Endothelial cell of umbilical vein (primary cell): ENCODE measurements around the gene MFNG. TPM values are rescaled to one million over a fixed set of nuclear protein-coding genes. Genes with fewer than 3 reads are reported as not detected.

Experiments
- BruUV-seq: library from RNA; stranded (reverse); fragments of 400-500 nt; replicated peaks from 2 replicates; lab custom pipeline; 2021; lab: Mats Ljungman, UMichigan
- CTCF ChIA-PET: fragments of 300-600, 350-600 bp; sonication (Branson Sonifier 250); formaldehyde crosslinking; loops from one replicate; lab custom pipeline; 2021; ENCODE audit warnings: antibody characterized with exemption, inconsistent platforms; lab: Charles Lee
- POLR2A ChIA-PET: fragments of 300-600, 350-600 bp; sonication (Branson Sonifier 250); formaldehyde crosslinking; loops from one replicate; lab custom pipeline; 2021; ENCODE audit warnings: antibody characterized with exemption, inconsistent platforms; lab: Charles Lee
- DNase-seq: peaks from one replicate; pipeline ENCODE4 v3.0.0-alpha.2; 2011; ENCODE audit warnings: low read depth, low spot score
- FAIRE-seq: peaks from 2 replicates; lab custom pipeline; 2011; peaks lifted over from hg19 to GRCh38; lab: Jason Lieb, UNC
- H2AFZ ChIP-seq: 2 replicates; pipeline ENCODE4 v1.6.0; 2012; ENCODE audit warnings: low read depth, low read length, control low read depth, inconsistent platforms
- H3K27ac ChIP-seq: 2 replicates; pipeline ENCODE4 v1.5.1; 2011; ENCODE audit warnings: low read depth, mild to moderate bottlenecking, control low read depth, low read length, moderate library complexity; ENCODE audit not compliant: insufficient read depth
- H3K27me3 ChIP-seq, 2 experiments: 2 replicates each; pipeline versions ENCODE4 v1.6.0 to v1.6.1; 2011; ENCODE audit warnings: low read length in 2 of 2, mixed read lengths in 1 of 2; ENCODE audit not compliant: control insufficient read depth in 2 of 2, insufficient read depth in 2 of 2
- H3K36me3 ChIP-seq, 2 experiments: 2 replicates in 1 of 2; 3 replicates in 1 of 2; pipeline ENCODE4 v1.5.1; 2011; ENCODE audit warnings: low read length in 2 of 2, mild to moderate bottlenecking in 1 of 2, moderate library complexity in 1 of 2; ENCODE audit not compliant: control insufficient read depth in 2 of 2, insufficient read depth in 2 of 2; ENCODE audit errors: extremely low read depth in 1 of 2
- H3K4me1 ChIP-seq: 3 replicates; pipeline ENCODE4 v1.5.1; 2011; ENCODE audit warnings: mild to moderate bottlenecking, low read length; ENCODE audit not compliant: control insufficient read depth, insufficient read depth; ENCODE audit errors: extremely low read depth
- H3K4me2 ChIP-seq: 2 replicates; pipeline ENCODE4 v1.6.1; 2011; ENCODE audit warnings: low read length, control low read depth, mixed read lengths; ENCODE audit not compliant: insufficient read depth
- H3K4me3 ChIP-seq, 3 experiments: fragments of 200-600 bp in 1 of 3; sonication (generic), shearing (Covaris generic) in 1 of 3; replicated peaks in 1 of 3; 2 replicates each; pipeline ENCODE4 v1.5.1; 2011 to 2016; ENCODE audit warnings: control low read depth in 3 of 3, low read length in 3 of 3, mild to moderate bottlenecking in 2 of 3, inconsistent platforms in 1 of 3, low read depth in 1 of 3, moderate library complexity in 1 of 3; ENCODE audit not compliant: insufficient read depth in 1 of 3
- H3K79me2 ChIP-seq: 2 replicates; pipeline ENCODE4 v1.6.0; 2012; ENCODE audit warnings: low read length, inconsistent platforms; ENCODE audit not compliant: control insufficient read depth, insufficient read depth
- H3K9ac ChIP-seq: replicated peaks from 2 replicates; pipeline ENCODE3; 2011; ENCODE audit warnings: low read length, control low read depth; ENCODE audit not compliant: insufficient read depth; ENCODE audit errors: extremely low read depth
- H3K9me1 ChIP-seq: replicated peaks from 3 replicates; pipeline ENCODE4 v1.6.0; 2011; ENCODE audit warnings: mild to moderate bottlenecking, low read length; ENCODE audit not compliant: control insufficient read depth, insufficient read depth; ENCODE audit errors: extremely low read depth
- H3K9me3 ChIP-seq: replicated peaks from 2 replicates; pipeline ENCODE4 v1.5.1; 2012; ENCODE audit warnings: low read length, inconsistent platforms; ENCODE audit not compliant: control insufficient read depth, insufficient read depth
- H4K20me1 ChIP-seq: replicated peaks from 2 replicates; pipeline ENCODE3; 2011; ENCODE audit warnings: mild to moderate bottlenecking, low read length; ENCODE audit not compliant: control insufficient read depth, insufficient read depth; ENCODE audit errors: extremely low read depth
- GATA2 ChIP-seq: IDR thresholded peaks from 2 replicates; pipeline ENCODE4 v1.7.0; 2011; ENCODE audit warnings: low read depth, mild to moderate bottlenecking, moderate library complexity, mixed read lengths, low read length; ENCODE audit not compliant: insufficient read length, insufficient read depth
- dilution Hi-C: fragments of 300-500 bp; cut with MboI; formaldehyde crosslinking; loops from one replicate; pipeline ENCODE4 v1.15.0; 2019; ENCODE audit warnings: low sequenced_read_pairs; ENCODE audit not compliant: extremely low pct_ligation_motif_present
- intact Hi-C: fragments of 100-400 bp; cut with micrococcal nuclease; formaldehyde crosslinking; loops from one replicate; pipeline ENCODE4 v1.10.0; 2022
- polyA plus RNA-seq, 4 experiments: library from polyadenylated mRNA; depleted of rRNA in 3 of 4; stranded (reverse) in 3 of 4; unstranded in 1 of 4; fragments of >200 nt; gene quantifications; 2 replicates each; pipeline versions ENCODE4 v1.2.1 to v1.2.3, GENCODE V29; 2011 to 2012; ENCODE audit warnings: missing spikeins in 1 of 4
- total RNA-seq: library from RNA; stranded (reverse); gene quantifications from 2 replicates; pipeline ENCODE4 v1.2.3, GENCODE V29; 2021
- TF ChIP-seq, protein P1 (sequence below), 2 donors: IDR thresholded peaks; 1 replicate in 1 of 2; 2 replicates in 1 of 2; pipeline ENCODE4 v1.5.1; 2011; ENCODE audit warnings: low read length in 2 of 2, mild to moderate bottlenecking in 2 of 2, moderate library complexity in 2 of 2, control low read depth in 1 of 2, inconsistent platforms in 1 of 2, low read depth in 1 of 2; ENCODE audit not compliant: insufficient read depth in 1 of 2; ENCODE audit errors: extremely low read depth in 1 of 2

Gene MFNG
- total and polyA plus RNA-seq, 2 donors (not counting 3 experiments of a cell fraction or from before 2014, with no cell fraction given): 188 to 257 TPM

DNA sequence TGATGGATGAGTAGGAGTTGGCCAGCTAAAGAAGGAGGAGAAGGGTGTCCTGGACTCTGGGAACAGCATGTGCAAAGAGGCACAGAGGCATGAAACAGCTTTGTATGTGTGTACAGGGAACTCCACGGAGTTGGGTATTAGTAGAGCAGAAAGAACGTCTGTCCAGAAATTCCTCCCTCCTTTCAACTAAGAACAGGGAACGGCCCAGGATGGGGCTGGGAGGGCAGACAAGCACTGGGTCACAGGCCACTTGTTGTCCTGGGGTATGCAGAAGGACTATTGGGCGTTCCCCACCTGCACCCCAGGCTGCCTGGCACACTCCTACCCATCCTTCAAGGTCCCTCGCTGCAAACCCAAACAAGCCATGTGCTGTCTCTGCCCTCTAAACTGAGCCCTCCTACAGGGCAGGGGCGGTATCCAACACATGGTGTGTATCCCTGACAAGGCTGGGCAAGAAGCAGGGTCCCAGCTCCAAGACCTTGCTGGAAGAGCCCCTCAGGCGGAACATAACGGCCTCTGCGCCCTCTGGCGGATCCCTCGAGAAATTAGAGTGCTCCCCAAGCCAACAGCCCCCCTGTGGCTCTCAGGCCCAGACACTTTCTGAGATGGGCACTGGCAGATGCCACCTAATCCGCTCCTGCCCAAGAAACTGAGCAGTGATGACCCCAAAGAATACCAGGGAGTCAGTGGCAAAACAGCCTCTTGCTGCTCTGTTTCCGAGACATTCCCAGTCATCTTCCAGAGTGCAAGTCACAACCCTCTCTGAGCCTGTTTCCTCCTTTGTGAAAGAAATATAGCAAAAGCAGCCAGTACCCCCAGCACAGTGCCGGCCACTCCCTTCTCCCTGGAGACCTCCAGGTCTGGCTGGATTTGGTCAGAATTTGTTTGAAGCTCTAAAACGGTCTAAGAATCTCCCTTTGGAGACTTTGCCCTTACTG lies 57.3 kb downstream of the MFNG start:
- peak; percentile 56 for DNase-seq
- peaks cover 6% of the 10 kb centered on the region for H3K9me3 ChIP-seq
- ChIA-PET POLR2A (interaction anchor here (0.7 kb wide), 1 partner anchor 26 kb away, joined by 4 read pairs; no protein-coding TSS in a partner anchor), CTCF (interaction anchor here (0.6 to 5.0 kb wide), 28 partner anchors 8 to 168 kb away, joined by 3 to 75 read pairs (median 4); no protein-coding TSS in a partner anchor)
- no TSS peak for BruUV-seq
- no peaks in the 10 kb centered on the region for H3K9me1 ChIP-seq
- FAIRE-seq: peak; percentile 71
- intact Hi-C loops: loop anchor here (1.0 kb wide), 1 partner anchor 112 kb away; no protein-coding TSS in a partner anchor
- no peaks in the 10 kb centered on the region for H3K79me2 ChIP-seq
- no peak overlapping the region for H2AFZ ChIP-seq
- H3K4me3 ChIP-seq: no peak overlapping the region
- no peak overlapping the region for H3K27ac ChIP-seq
- no peak overlapping the region for H3K4me2 ChIP-seq
- H3K9ac ChIP-seq: no peak overlapping the region
- peaks cover 24% of the 10 kb centered on the region for H3K4me1 ChIP-seq
- H3K36me3 ChIP-seq: no peaks in the 10 kb centered on the region
- H3K27me3 ChIP-seq: peaks cover 0 to 8% of the 10 kb centered on the region in 2 experiments
- dilution Hi-C loops: no loop called here
- H4K20me1 ChIP-seq: no peaks in the 10 kb centered on the region
- TF ChIP-seq GATA2: no peak
- TF ChIP-seq, protein P1, sequence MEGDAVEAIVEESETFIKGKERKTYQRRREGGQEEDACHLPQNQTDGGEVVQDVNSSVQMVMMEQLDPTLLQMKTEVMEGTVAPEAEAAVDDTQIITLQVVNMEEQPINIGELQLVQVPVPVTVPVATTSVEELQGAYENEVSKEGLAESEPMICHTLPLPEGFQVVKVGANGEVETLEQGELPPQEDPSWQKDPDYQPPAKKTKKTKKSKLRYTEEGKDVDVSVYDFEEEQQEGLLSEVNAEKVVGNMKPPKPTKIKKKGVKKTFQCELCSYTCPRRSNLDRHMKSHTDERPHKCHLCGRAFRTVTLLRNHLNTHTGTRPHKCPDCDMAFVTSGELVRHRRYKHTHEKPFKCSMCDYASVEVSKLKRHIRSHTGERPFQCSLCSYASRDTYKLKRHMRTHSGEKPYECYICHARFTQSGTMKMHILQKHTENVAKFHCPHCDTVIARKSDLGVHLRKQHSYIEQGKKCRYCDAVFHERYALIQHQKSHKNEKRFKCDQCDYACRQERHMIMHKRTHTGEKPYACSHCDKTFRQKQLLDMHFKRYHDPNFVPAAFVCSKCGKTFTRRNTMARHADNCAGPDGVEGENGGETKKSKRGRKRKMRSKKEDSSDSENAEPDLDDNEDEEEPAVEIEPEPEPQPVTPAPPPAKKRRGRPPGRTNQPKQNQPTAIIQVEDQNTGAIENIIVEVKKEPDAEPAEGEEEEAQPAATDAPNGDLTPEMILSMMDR (IDR thresholded peaks at IDR 0.05; ENCODE audit: extremely low read depth in 1 of 2, insufficient read depth in 1 of 2, low read depth in 1 of 2, low read length in 2 of 2): peak; percentile 64 to 83
